Upper lobe of left lung (tissue), 6 donors: Measurements from ENCODE around the gene BCOR. TPM values are rescaled to one million over a fixed set of nuclear protein-coding genes. Genes with fewer than 3 reads are reported as not detected.

Source experiments
- ATAC-seq, 2 donors: fragments of 200-7000 bp; cut with Tn5 transposase; one replicate each; pipeline ENCODE4 v1.9.1; 2022; ENCODE audit warnings: mild to moderate bottlenecking in 2 of 2, moderate library complexity in 2 of 2; ENCODE audit not compliant: low FRiP score in 2 of 2
- DNase-seq, 2 donors: peaks; one replicate each; pipeline ENCODE4 v3.0.0-alpha.2; 2019 to 2020
- H3K27ac ChIP-seq, 4 donors: fragments of 200-600 bp; sonication (generic); one replicate each; pipeline ENCODE4 v1.5.1; 2016 to 2019
- H3K27me3 ChIP-seq, 4 donors: fragments of 200-600 bp; sonication (generic); one replicate each; pipeline ENCODE4 v1.5.1; 2017 to 2019
- H3K36me3 ChIP-seq, 4 donors: fragments of 200-600 bp; sonication (generic); one replicate each; pipeline ENCODE4 v1.5.1; 2016 to 2019
- H3K4me1 ChIP-seq, 4 donors: fragments of 200-600 bp; sonication (generic); one replicate each; pipeline ENCODE4 v1.5.1; 2018 to 2019
- H3K4me3 ChIP-seq, 4 donors: fragments of 200-600 bp; sonication (generic); one replicate each; pipeline ENCODE4 v1.5.1; 2017 to 2019; ENCODE audit warnings: mild to moderate bottlenecking in 2 of 4, moderate library complexity in 1 of 4
- H3K9me3 ChIP-seq, 4 donors: fragments of 200-600 bp; sonication (generic); one replicate each; pipeline ENCODE4 v1.5.1; 2018 to 2019
- EP300 ChIP-seq, 4 donors: sonication (generic); formaldehyde crosslinking; IDR thresholded peaks; one replicate each; pipeline ENCODE4 v1.5.1; 2017; ENCODE audit warnings: antibody characterized with exemption in 4 of 4, control low read depth in 2 of 4
- POLR2A ChIP-seq, 4 donors: fragments of 450-650 bp; IDR thresholded peaks; one replicate each; pipeline ENCODE4 v1.5.1; 2016 to 2017; ENCODE audit warnings: antibody characterized with exemption in 4 of 4, mild to moderate bottlenecking in 2 of 4
- POLR2AphosphoS5 ChIP-seq, 2 donors: sonication (generic); formaldehyde crosslinking; IDR thresholded peaks; one replicate each; pipeline ENCODE4 v1.5.1; 2017; ENCODE audit warnings: antibody characterized with exemption in 2 of 2
- WGBS, 2 donors: methylation state at CpG; one replicate each; pipeline ENCODE4 v1.1.5; 2017 to 2018; 5-methylcytosine and 5-hydroxymethylcytosine counted together
- total RNA-seq, 6 donors: library from RNA; depleted of rRNA in 4 of 6; stranded (reverse); fragments of >200 nt in 4 of 6; gene quantifications; one replicate each; pipeline versions ENCODE4 v1.1.0 to v1.2.1, GENCODE V29; 2016 to 2021
- TF ChIP-seq, protein P1 (sequence below), 6 experiments: fragments of 450-650 bp in 4 of 6; fragments of 200-600 bp in 2 of 6; sonication (generic) in 2 of 6; IDR thresholded peaks; one replicate each; pipeline ENCODE4 v1.5.1; 2016 to 2019; ENCODE audit warnings: antibody characterized with exemption in 6 of 6
- donor health status: DM: no; HTN: no; CAD: no; lungs with moderate emphysema.
- donor health status: DM: no; HTN: yes; CAD: no; lungs with severe emphysema.

The BCOR gene
- total RNA-seq, 6 donors from 2014 or later = 17.5 to 40.8 (median 25.6) TPM

- H3K27me3 ChIP-seq = no peaks in the 10 kb centered on the region
- no peak for ATAC-seq
- no peak overlapping the region for H3K4me3 ChIP-seq
- peak in 1 of 2 donors; percentile 33 for DNase-seq
- H3K36me3 ChIP-seq = peaks cover 0 to 47% (median 11%) of the 10 kb centered on the region in 4 donors
- no peaks in the 10 kb centered on the region for H3K9me3 ChIP-seq
- H3K27ac ChIP-seq = no peak overlapping the region
- TF ChIP-seq EP300 (IDR thresholded peaks at IDR 0.05) = no peak
- no peak for TF ChIP-seq POLR2A (IDR thresholded peaks at IDR 0.05)
- TF ChIP-seq POLR2AphosphoS5 (IDR thresholded peaks at IDR 0.05) = no peak
- TF ChIP-seq, protein P1, sequence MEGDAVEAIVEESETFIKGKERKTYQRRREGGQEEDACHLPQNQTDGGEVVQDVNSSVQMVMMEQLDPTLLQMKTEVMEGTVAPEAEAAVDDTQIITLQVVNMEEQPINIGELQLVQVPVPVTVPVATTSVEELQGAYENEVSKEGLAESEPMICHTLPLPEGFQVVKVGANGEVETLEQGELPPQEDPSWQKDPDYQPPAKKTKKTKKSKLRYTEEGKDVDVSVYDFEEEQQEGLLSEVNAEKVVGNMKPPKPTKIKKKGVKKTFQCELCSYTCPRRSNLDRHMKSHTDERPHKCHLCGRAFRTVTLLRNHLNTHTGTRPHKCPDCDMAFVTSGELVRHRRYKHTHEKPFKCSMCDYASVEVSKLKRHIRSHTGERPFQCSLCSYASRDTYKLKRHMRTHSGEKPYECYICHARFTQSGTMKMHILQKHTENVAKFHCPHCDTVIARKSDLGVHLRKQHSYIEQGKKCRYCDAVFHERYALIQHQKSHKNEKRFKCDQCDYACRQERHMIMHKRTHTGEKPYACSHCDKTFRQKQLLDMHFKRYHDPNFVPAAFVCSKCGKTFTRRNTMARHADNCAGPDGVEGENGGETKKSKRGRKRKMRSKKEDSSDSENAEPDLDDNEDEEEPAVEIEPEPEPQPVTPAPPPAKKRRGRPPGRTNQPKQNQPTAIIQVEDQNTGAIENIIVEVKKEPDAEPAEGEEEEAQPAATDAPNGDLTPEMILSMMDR (IDR thresholded peaks at IDR 0.05) = no peak
- H3K4me1 ChIP-seq = no peaks in the 10 kb centered on the region
- 72 to 84% methylated on average over 5 to 23 of the region's 25 CpGs for WGBS, 2 donors
These were observed 33.6 kb downstream of the BCOR start for GRCh38 chrX:40064055-40064597.

GRCh38 chrX:40063555-40063954, 34.2 kb downstream of the BCOR start:
- Histone ChIP-seq H3K36me3 (peaks cover 0 to 46% (median 11%) of the 10 kb centered on the region in 4 donors), H3K4me1 (no peaks in the 10 kb centered on the region), H3K27me3 (no peaks in the 10 kb centered on the region), H3K4me3 (no peak overlapping the region), H3K9me3 (no peaks in the 10 kb centered on the region), H3K27ac (no peak overlapping the region)
- no peak for ATAC-seq
- WGBS, 2 donors = 65 to 68% methylated on average over 5 to 7 of the region's 7 CpGs
- TF ChIP-seq POLR2AphosphoS5 (IDR thresholded peaks at IDR 0.05) (no peak), POLR2A (IDR thresholded peaks at IDR 0.05) (no peak), EP300 (IDR thresholded peaks at IDR 0.05) (no peak)
- TF ChIP-seq, protein P1 (IDR thresholded peaks at IDR 0.05) = no peak
- DNase-seq = no peak

GRCh38 chrX:40062525-40063155, 35.1 kb downstream of the BCOR start:
- Histone ChIP-seq H3K4me3 (no peak overlapping the region), H3K4me1 (no peaks in the 10 kb centered on the region), H3K27ac (no peak overlapping the region), H3K27me3 (no peaks in the 10 kb centered on the region), H3K9me3 (no peaks in the 10 kb centered on the region), H3K36me3 (peaks cover 0 to 48% (median 11%) of the 10 kb centered on the region in 4 donors)
- no peak for ATAC-seq
- DNase-seq = no peak
- TF ChIP-seq POLR2AphosphoS5 (IDR thresholded peaks at IDR 0.05) = no peak
- no peak for TF ChIP-seq EP300 (IDR thresholded peaks at IDR 0.05)
- TF ChIP-seq, protein P1 (IDR thresholded peaks at IDR 0.05) = no peak
- TF ChIP-seq POLR2A (IDR thresholded peaks at IDR 0.05) = no peak
- WGBS, 2 donors = 71 to 78% methylated on average over 11 to 24 of the region's 24 CpGs

- ATAC-seq = no peak
- DNase-seq = peak in 1 of 2 donors; percentile 43
- 69 to 95% methylated on average over 4 to 30 of the region's 30 CpGs for WGBS, 2 donors
- Histone ChIP-seq H3K27me3 (no peaks in the 10 kb centered on the region), H3K27ac (no peak overlapping the region), H3K36me3 (peaks cover 0 to 54% (median 11%) of the 10 kb centered on the region in 4 donors), H3K4me1 (no peaks in the 10 kb centered on the region), H3K4me3 (no peak overlapping the region), H3K9me3 (no peaks in the 10 kb centered on the region)
- TF ChIP-seq EP300 (IDR thresholded peaks at IDR 0.05) (no peak), POLR2AphosphoS5 (IDR thresholded peaks at IDR 0.05) (no peak), POLR2A (IDR thresholded peaks at IDR 0.05) (no peak)
- TF ChIP-seq, protein P1 (IDR thresholded peaks at IDR 0.05) = no peak
These were observed 35.8 kb downstream of the BCOR start for GRCh38 chrX:40061871-40062524.
